Nasal cavity respiratory epithelium epithelial cell of viscerocranial mucosa (primary cell): ENCODE results near the gene TLX2. TPM values are rescaled to one million over a fixed set of nuclear protein-coding genes. Genes with fewer than 3 reads are reported as not detected.

Source experiments
- total RNA-seq: library from RNA; depleted of rRNA; stranded (reverse); fragments of >200 nt; gene quantifications from 2 replicates; pipeline ENCODE4 v1.2.3, GENCODE V29; 2014

The TLX2 gene
- total RNA-seq = not detected in 2 replicates

GRCh38 chr2:74514368-74515270 lies at the start of gene TLX2:
Gene TLX2 (plus strand): TSS chr2:74514450. CDS start chr2:74514807, 357 bp downstream.

GRCh38 chr2:74472086-74472944 lies 41.9 kb upstream of the TLX2 start, which contains the start of gene MRPL53:
Gene MRPL53 (minus strand): TSS chr2:74472680. CDS start chr2:74472660, 20 bp downstream.

GRCh38 chr2:74482801-74483674 lies 31.2 kb upstream of the TLX2 start, which contains the start of the genes CCDC142 and TTC31:
Gene CCDC142 (minus strand): TSS chr2:74482998. CDS start chr2:74482837, 161 bp downstream.
Gene TTC31 (plus strand): TSS chr2:74483081. CDS start chr2:74483096, 15 bp downstream.

GRCh38 chr2:74499267-74499939 lies 14.8 kb upstream of the TLX2 start, which contains the start of gene LBX2:
Gene LBX2 (minus strand): TSS chr2:74499603. CDS start chr2:74499537, 66 bp downstream.

GRCh38 chr2:74507145-74507925 lies 6.9 kb upstream of the TLX2 start, which contains the start of gene PCGF1:
Gene PCGF1 (minus strand): TSS chr2:74507695. CDS start chr2:74507668, 27 bp downstream.

GRCh38 chr2:74525717-74526648 lies 11.7 kb downstream of the TLX2 start, which contains the start of gene DQX1:
Gene DQX1 (minus strand): TSS chr2:74526231. CDS start chr2:74525729, 502 bp downstream.

GRCh38 chr2:74529357-74530238 lies 15.3 kb downstream of the TLX2 start, which contains the start of the genes AUP1 and HTRA2:
Gene AUP1 (minus strand): TSS chr2:74529706. CDS start chr2:74529629, 77 bp downstream.
Gene HTRA2 (plus strand): TSS chr2:74529933. CDS start chr2:74530007, 74 bp downstream.

GRCh38 chr2:74553892-74554819 lies 39.9 kb downstream of the TLX2 start, which contains the start of the genes DOK1 and LOXL3:
Gene DOK1 (plus strand): TSS chr2:74554720. CDS start chr2:74554755, 35 bp downstream.
Gene LOXL3 (minus strand): TSS chr2:74553942. CDS start chr2:74552634, 1,308 bp downstream.

Other genes with a start within 250 kb of the TLX2 start
- gene SLC4A5, start 171.0 kb upstream of the TLX2 start, total RNA-seq = under 0.01 and 0.21 TPM in 2 replicates
- 52.6 and 114 TPM in 2 replicates for gene DCTN1, start 134.1 kb upstream of the TLX2 start, total RNA-seq
- under 0.01 and 0.85 TPM in 2 replicates for gene C2orf81, start 92.8 kb upstream of the TLX2 start, total RNA-seq
- gene WDR54, start 92.7 kb upstream of the TLX2 start, total RNA-seq = 16.9 and 19.5 TPM in 2 replicates
- gene RTKN, start 72.5 kb upstream of the TLX2 start, total RNA-seq = 33.2 and 51.9 TPM in 2 replicates
- 9.9 and 14.5 TPM in 2 replicates for gene INO80B, start 59.4 kb upstream of the TLX2 start, total RNA-seq
- 24.4 and 27.7 TPM in 2 replicates for gene WBP1, start 56.0 kb upstream of the TLX2 start, total RNA-seq
- 64.4 and 67.0 TPM in 2 replicates for gene MOGS, start 49.1 kb upstream of the TLX2 start, total RNA-seq
- gene MRPL53, start 41.8 kb upstream of the TLX2 start, total RNA-seq = 18.4 and 27.0 TPM in 2 replicates
- gene CCDC142, start 31.5 kb upstream of the TLX2 start, total RNA-seq = 9.9 and 12.7 TPM in 2 replicates
- gene TTC31, start 31.4 kb upstream of the TLX2 start, total RNA-seq = 6.8 and 11.6 TPM in 2 replicates
- gene LBX2, start 14.8 kb upstream of the TLX2 start, total RNA-seq = 0.68 and 1.00 TPM in 2 replicates
- 36.4 and 39.0 TPM in 2 replicates for gene PCGF1, start 6.8 kb upstream of the TLX2 start, total RNA-seq
- 1.0 and 3.9 TPM in 2 replicates for gene DQX1, start 11.8 kb downstream of the TLX2 start, total RNA-seq
- 111 and 175 TPM in 2 replicates for gene AUP1, start 15.3 kb downstream of the TLX2 start, total RNA-seq
- gene HTRA2, start 15.5 kb downstream of the TLX2 start, total RNA-seq = 31.9 and 59.8 TPM in 2 replicates
- gene LOXL3, start 39.5 kb downstream of the TLX2 start, total RNA-seq = 0.28 and 0.34 TPM in 2 replicates
- gene DOK1, start 40.3 kb downstream of the TLX2 start, total RNA-seq = 0.68 and 2.1 TPM in 2 replicates
- 2.1 and 2.8 TPM in 2 replicates for gene M1AP, start 133.9 kb downstream of the TLX2 start, total RNA-seq
- 3.1 and 10.8 TPM in 2 replicates for gene SEMA4F, start 139.8 kb downstream of the TLX2 start, total RNA-seq